B cell (primary cell): Measurements from ENCODE around the gene PDGFC. TPM values are rescaled to one million over a fixed set of nuclear protein-coding genes. Genes with fewer than 3 reads are reported as not detected.
"Not testable (repeated sequence)": the region's sequence is repeated elsewhere in the genome, so short reads cannot be mapped to it uniquely, and the experiment has no call there.

ENCODE experiments used
- ATAC-seq: fragments of 200-7000 bp; cut with Tn5 transposase; one replicate; pipeline ENCODE4 v1.10.0; 2021; ENCODE audit warnings: low read depth, mild to moderate bottlenecking, moderate number of reproducible peaks, moderate library complexity
- CTCF ChIA-PET: fragments of 350-600 bp; sonication (Branson Sonifier 250); formaldehyde crosslinking; loops from one replicate; lab custom pipeline; 2021; ENCODE audit warnings: antibody characterized with exemption, inconsistent platforms; lab: Charles Lee
- POLR2A ChIA-PET: fragments of 350-600 bp; sonication (Branson Sonifier 250); formaldehyde crosslinking; loops from one replicate; lab custom pipeline; 2021; ENCODE audit warnings: antibody characterized with exemption; lab: Charles Lee
- DNase-seq: peaks from one replicate; pipeline ENCODE4 v3.0.0; 2013
- H2AFZ ChIP-seq: 2 replicates; pipeline ENCODE4 v1.6.1; 2012; ENCODE audit warnings: mild to moderate bottlenecking, low read depth, low read length; ENCODE audit not compliant: insufficient read depth, poor library complexity, severe bottlenecking
- H3K27ac ChIP-seq, 2 donors: 1 replicate in 1 of 2; 2 replicates in 1 of 2; pipeline ENCODE4 v1.5.1; 2012 to 2013; ENCODE audit warnings: low read length in 2 of 2, mild to moderate bottlenecking in 2 of 2, moderate library complexity in 1 of 2
- H3K27me3 ChIP-seq, 4 experiments: fragments of 200-600 bp in 1 of 4; sonication (generic) in 1 of 4; replicated peaks in 1 of 4; 1 replicate in 2 of 4; 2 replicates in 2 of 4; pipeline versions ENCODE4 v1.6.1 to v1.7.0; 2013 to 2016; ENCODE audit warnings: low read length in 3 of 4, mild to moderate bottlenecking in 2 of 4, mixed read lengths in 1 of 4, moderate library complexity in 1 of 4; ENCODE audit not compliant: insufficient read depth in 4 of 4, control insufficient read depth in 3 of 4; ENCODE audit errors: control extremely low read depth in 1 of 4
- H3K36me3 ChIP-seq, 2 experiments: replicated peaks in 1 of 2; 1 replicate in 1 of 2; 2 replicates in 1 of 2; pipeline versions ENCODE4 v1.6.1 to v1.7.1; 2013; ENCODE audit warnings: low read length in 1 of 2; ENCODE audit not compliant: insufficient read depth in 2 of 2, control insufficient read depth in 1 of 2; ENCODE audit errors: control extremely low read depth in 1 of 2, extremely low read depth in 1 of 2
- H3K4me1 ChIP-seq, 2 donors: fragments of 200-600 bp in 1 of 2; sonication (generic) in 1 of 2; 1 replicate in 1 of 2; 2 replicates in 1 of 2; pipeline versions ENCODE4 v1.5.1 to v1.6.1; 2013 to 2017; ENCODE audit warnings: low read length in 2 of 2; ENCODE audit not compliant: control insufficient read depth in 2 of 2, insufficient read depth in 2 of 2
- H3K4me2 ChIP-seq: replicated peaks from 2 replicates; pipeline ENCODE3; 2012; ENCODE audit warnings: mild to moderate bottlenecking, low read depth, low read length; ENCODE audit not compliant: poor library complexity, severe bottlenecking
- H3K4me3 ChIP-seq, 5 experiments: fragments of 200-600 bp in 1 of 5; sonication (generic) in 1 of 5; 1 replicate in 3 of 5; 2 replicates in 2 of 5; pipeline versions ENCODE4 v1.5.1 to v1.7.0; 2011 to 2016; ENCODE audit warnings: low read length in 4 of 5, mild to moderate bottlenecking in 4 of 5, low read depth in 2 of 5, control low read depth in 1 of 5, moderate library complexity in 1 of 5; ENCODE audit not compliant: insufficient read depth in 1 of 5; ENCODE audit errors: control extremely low read depth in 1 of 5, extremely low read depth in 1 of 5
- H3K79me2 ChIP-seq: fragments of 200-600 bp; sonication (generic); one replicate; pipeline ENCODE4 v1.6.0; 2016; ENCODE audit warnings: low read length; ENCODE audit not compliant: control insufficient read depth, insufficient read depth
- H3K9ac ChIP-seq: fragments of 200-600 bp; sonication (generic); 2 replicates; pipeline ENCODE4 v1.6.1; 2017; ENCODE audit warnings: mild to moderate bottlenecking, low read length, moderate library complexity
- H3K9me3 ChIP-seq, 3 donors: one replicate each; pipeline versions ENCODE4 v1.6.1 to v1.7.1; 2013; ENCODE audit warnings: low read length in 2 of 3; ENCODE audit not compliant: control insufficient read depth in 2 of 3, insufficient read depth in 1 of 3; ENCODE audit errors: control extremely low read depth in 1 of 3
- H4K20me1 ChIP-seq: 2 replicates; pipeline ENCODE4 v1.6.0; 2012; ENCODE audit warnings: mild to moderate bottlenecking, low read length; ENCODE audit not compliant: insufficient read depth, control insufficient read depth, poor library complexity, severe bottlenecking
- H3K27ac Mint-ChIP-seq: one replicate; pipeline ENCODE4 v1.8.0; 2021; ENCODE audit warnings: mixed read lengths
- H3K27me3 Mint-ChIP-seq: one replicate; pipeline ENCODE4 v1.8.0; 2021; ENCODE audit warnings: mixed read lengths
- H3K4me1 Mint-ChIP-seq: one replicate; pipeline ENCODE4 v1.8.0; 2021; ENCODE audit warnings: mixed read lengths
- H3K4me3 Mint-ChIP-seq: one replicate; pipeline ENCODE4 v1.8.0; 2021; ENCODE audit warnings: mixed read lengths
- H3K9me3 Mint-ChIP-seq: one replicate; pipeline ENCODE4 v1.8.0; 2022; ENCODE audit warnings: mixed read lengths; ENCODE audit not compliant: insufficient read depth
- CTCF ChIP-seq: fragments of 200-600 bp; IDR thresholded peaks from one replicate; pipeline ENCODE4 v1.8.0; 2022; ENCODE audit warnings: antibody characterized with exemption, mild to moderate bottlenecking
- EZH2 ChIP-seq: IDR thresholded peaks from 2 replicates; pipeline ENCODE4 v1.6.1; 2012; ENCODE audit warnings: borderline replicate concordance, low read depth, mild to moderate bottlenecking, moderate library complexity, low read length; ENCODE audit not compliant: insufficient read depth, poor library complexity, severe bottlenecking
- WGBS: methylation state at CpG from one replicate; pipeline ENCODE4 v1.1.5; 2013; ENCODE audit warnings: missing lambda C conversion rate; ENCODE audit not compliant: insufficient coverage; 5-methylcytosine and 5-hydroxymethylcytosine counted together
- intact Hi-C: fragments of 100-400 bp; cut with micrococcal nuclease; formaldehyde crosslinking; loops from one replicate; pipeline ENCODE4 v1.10.0; 2022
- polyA plus RNA-seq: library from polyadenylated mRNA; depleted of rRNA; stranded (reverse); fragments of >200 nt; gene quantifications from 2 replicates; pipeline ENCODE4 v1.2.3, GENCODE V29; 2012
- total RNA-seq, 2 donors: library from RNA; stranded (reverse); fragments of 120-200 nt in 1 of 2; gene quantifications; 1 replicate in 1 of 2; 2 replicates in 1 of 2; pipeline versions ENCODE4 v1.2.3 to v1.2.4, GENCODE V29; 2013 to 2022

PDGFC gene
- total and polyA plus RNA-seq, 2 donors (not counting 1 experiment from before 2014, with no cell fraction given): 0.10 TPM; not detected in 1

- Mint-ChIP-seq H3K27ac (no peak overlapping the region), H3K9me3 (peaks cover 3% of the 10 kb centered on the region), H3K4me3 (no peak overlapping the region), H3K4me1 (no peaks in the 10 kb centered on the region), H3K27me3 (no peaks in the 10 kb centered on the region)
- no peaks in the 10 kb centered on the region for H3K9me3 ChIP-seq
- H3K4me3 ChIP-seq: no peak overlapping the region
- ChIA-PET POLR2A (no interaction called here), CTCF (no interaction called here)
- no peaks in the 10 kb centered on the region for H4K20me1 ChIP-seq
- intact Hi-C loops: no loop called here
- H3K9ac ChIP-seq: no peak overlapping the region
- H3K4me2 ChIP-seq: no peak overlapping the region
- ATAC-seq (no peak), DNase-seq (no peak)
- H2AFZ ChIP-seq: no peak overlapping the region
- TF ChIP-seq CTCF (no peak), EZH2 (no peak)
- no peaks in the 10 kb centered on the region for H3K79me2 ChIP-seq
- no peaks in the 10 kb centered on the region for H3K4me1 ChIP-seq
- 60% methylated on average over 1 of the region's 5 CpGs for WGBS
- no peaks in the 10 kb centered on the region for H3K27me3 ChIP-seq
- no peak overlapping the region for H3K27ac ChIP-seq
- no peaks in the 10 kb centered on the region for H3K36me3 ChIP-seq
These were observed 37.9 kb downstream of the PDGFC start for GRCh38 chr4:156933633-156934258.

- DNase-seq, H3K4me3 Mint-ChIP-seq, ATAC-seq, H3K4me3 ChIP-seq, H3K79me2 ChIP-seq, H3K9me3 Mint-ChIP-seq, H3K4me2 ChIP-seq, H3K36me3 ChIP-seq, H3K4me1 ChIP-seq, H3K27ac ChIP-seq, H3K27me3 ChIP-seq, H3K9ac ChIP-seq, POLR2A ChIA-PET, H3K9me3 ChIP-seq, H4K20me1 ChIP-seq, H3K27me3 Mint-ChIP-seq, H3K4me1 Mint-ChIP-seq, H2AFZ ChIP-seq, H3K27ac Mint-ChIP-seq, CTCF ChIA-PET, intact Hi-C loops: not testable (repeated sequence)
- WGBS: no CpG with 5 or more reads among the region's 2 CpGs
These were observed 39.2 kb downstream of the PDGFC start for GRCh38 chr4:156932360-156932759.
